ENCODE measurements around the gene QPCTL.
"Not testable (repeated sequence)": the region's sequence is repeated elsewhere in the genome, so short reads cannot be mapped to it uniquely, and the experiment has no call there.

QPCTL gene

GRCh38 chr19:45717983-45718650 lies 25.7 kb downstream of the QPCTL start:
- H3K4me3 ChIP-seq (ENCODE audit: low read length), result peak overlapping the region; percentile 94
- DNase-seq (ENCODE audit: low read depth), result no peak

DNA sequence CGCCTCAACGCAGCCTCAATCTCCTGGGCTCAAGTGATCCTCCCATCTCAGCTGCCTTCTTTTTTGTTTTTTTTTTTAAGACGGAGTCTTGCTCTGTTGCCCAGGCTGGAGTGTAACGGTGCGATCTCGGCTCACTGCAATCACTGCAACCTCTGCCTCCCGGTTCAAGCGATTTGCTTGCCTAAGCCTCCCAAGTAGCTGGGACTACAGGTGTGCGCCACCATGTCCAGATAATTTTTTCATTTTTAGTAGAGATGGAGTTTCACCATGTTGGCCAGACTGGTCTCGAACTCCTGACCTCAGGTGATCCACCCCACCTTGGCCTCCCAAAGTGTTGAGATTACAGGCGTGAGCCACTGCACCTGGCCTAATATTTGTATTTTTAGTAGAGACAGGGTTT lies 27.6 kb downstream of the QPCTL start:
- H3K4me3 ChIP-seq (ENCODE audit: low read length); DNase-seq (ENCODE audit: low read depth): not testable (repeated sequence)

More at GRCh38 chr19:45717983-45718650, 25.7 kb downstream of the QPCTL start:
- TF ChIP-seq, protein P1, sequence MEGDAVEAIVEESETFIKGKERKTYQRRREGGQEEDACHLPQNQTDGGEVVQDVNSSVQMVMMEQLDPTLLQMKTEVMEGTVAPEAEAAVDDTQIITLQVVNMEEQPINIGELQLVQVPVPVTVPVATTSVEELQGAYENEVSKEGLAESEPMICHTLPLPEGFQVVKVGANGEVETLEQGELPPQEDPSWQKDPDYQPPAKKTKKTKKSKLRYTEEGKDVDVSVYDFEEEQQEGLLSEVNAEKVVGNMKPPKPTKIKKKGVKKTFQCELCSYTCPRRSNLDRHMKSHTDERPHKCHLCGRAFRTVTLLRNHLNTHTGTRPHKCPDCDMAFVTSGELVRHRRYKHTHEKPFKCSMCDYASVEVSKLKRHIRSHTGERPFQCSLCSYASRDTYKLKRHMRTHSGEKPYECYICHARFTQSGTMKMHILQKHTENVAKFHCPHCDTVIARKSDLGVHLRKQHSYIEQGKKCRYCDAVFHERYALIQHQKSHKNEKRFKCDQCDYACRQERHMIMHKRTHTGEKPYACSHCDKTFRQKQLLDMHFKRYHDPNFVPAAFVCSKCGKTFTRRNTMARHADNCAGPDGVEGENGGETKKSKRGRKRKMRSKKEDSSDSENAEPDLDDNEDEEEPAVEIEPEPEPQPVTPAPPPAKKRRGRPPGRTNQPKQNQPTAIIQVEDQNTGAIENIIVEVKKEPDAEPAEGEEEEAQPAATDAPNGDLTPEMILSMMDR (IDR thresholded peaks at IDR 0.05; ENCODE audit: insufficient read depth, low read depth, low read length, missing control alignments), result no peak

DNA sequence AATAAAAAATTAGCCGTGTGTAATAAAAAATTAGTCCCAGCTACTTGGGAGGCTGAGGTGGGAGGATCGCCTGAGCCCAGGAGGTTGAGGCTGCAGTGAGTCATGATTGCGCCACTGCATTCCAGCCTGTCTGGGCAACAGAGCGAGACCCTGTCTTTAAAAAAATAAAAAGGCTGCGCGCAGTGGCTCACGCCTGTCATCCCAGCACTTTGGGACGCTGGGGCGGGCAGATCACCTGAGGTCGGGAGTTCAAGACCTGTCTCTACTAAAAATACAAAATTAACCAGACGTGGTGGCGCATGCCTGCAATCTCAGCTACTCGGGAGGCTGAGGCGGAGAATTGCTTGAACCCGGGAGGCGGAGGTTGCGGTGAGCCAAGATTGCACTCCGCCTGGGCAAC lies 36.2 kb downstream of the QPCTL start:
- H3K4me3 ChIP-seq (ENCODE audit: low read length); DNase-seq (ENCODE audit: low read depth): not testable (repeated sequence)

GRCh38 chr19:45729800-45730290 lies 37.4 kb downstream of the QPCTL start:
- TF ChIP-seq, protein P1 (IDR thresholded peaks at IDR 0.05; ENCODE audit: insufficient read depth, low read depth, low read length, missing control alignments), result no peak
- peak overlapping the region; percentile 89 for H3K4me3 ChIP-seq (ENCODE audit: low read length)
- DNase-seq (ENCODE audit: low read depth), result peak; percentile 74

- peak; percentile 99 for DNase-seq (ENCODE audit: low read depth)
- TF ChIP-seq, protein P1 (IDR thresholded peaks at IDR 0.05; ENCODE audit: insufficient read depth, low read depth, low read length, missing control alignments), result no peak
- peak within 1 kb of the TSS; percentile 89 for H3K4me3 ChIP-seq (ENCODE audit: low read length)
Observed at GRCh38 chr19:45730368-45731288, 38.2 kb downstream of the QPCTL start, which contains the start of gene FBXO46. Gene FBXO46, minus strand, starts transcription at chr19:45730896. Its CDS starts 17,401 bp downstream, at chr19:45713495.

DNA sequence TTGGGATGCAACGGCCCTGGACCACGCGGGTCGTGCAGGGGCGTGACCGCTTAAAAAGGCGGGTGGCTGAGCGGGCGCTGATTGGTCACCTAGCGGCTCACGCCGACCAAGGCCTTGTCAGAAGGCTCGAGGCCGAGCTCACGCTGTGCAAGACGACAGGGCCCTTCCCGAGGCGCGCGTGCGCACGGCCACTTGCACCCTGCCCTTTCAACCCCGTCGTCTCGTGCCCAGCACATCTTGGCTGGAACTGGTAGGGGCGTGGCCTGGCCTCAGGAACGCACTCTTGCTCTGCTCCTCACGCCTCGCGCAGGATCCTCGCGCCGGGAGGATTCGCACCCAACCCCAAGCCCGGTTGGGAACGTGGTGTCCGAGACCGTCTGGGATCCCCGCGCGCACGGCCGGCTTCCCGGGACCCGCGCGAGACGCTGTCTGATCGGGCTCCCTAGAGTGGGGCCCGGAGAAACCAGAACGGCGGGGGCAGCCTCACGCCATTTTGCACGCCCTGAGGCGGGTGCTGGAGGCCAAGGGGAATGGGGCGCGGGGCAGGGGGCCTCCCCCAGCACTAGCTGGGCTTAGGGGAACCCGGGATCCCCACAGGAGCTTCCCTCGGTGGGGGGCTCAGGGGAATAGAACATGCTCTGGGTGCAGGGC lies 40.8 kb downstream of the QPCTL start, which contains the start of gene MEIOSIN:
Gene MEIOSIN, plus strand, starts transcription at position 280 of the 651 bp plus-strand sequence. CDS start 1,938 bp downstream, outside the sequence.
- TF ChIP-seq, protein P1 (IDR thresholded peaks at IDR 0.05; ENCODE audit: insufficient read depth, low read depth, low read length, missing control alignments), result no peak
- H3K4me3 ChIP-seq (ENCODE audit: low read length), result no peak within 1 kb of the TSS
- DNase-seq (ENCODE audit: low read depth), result no peak

DNA sequence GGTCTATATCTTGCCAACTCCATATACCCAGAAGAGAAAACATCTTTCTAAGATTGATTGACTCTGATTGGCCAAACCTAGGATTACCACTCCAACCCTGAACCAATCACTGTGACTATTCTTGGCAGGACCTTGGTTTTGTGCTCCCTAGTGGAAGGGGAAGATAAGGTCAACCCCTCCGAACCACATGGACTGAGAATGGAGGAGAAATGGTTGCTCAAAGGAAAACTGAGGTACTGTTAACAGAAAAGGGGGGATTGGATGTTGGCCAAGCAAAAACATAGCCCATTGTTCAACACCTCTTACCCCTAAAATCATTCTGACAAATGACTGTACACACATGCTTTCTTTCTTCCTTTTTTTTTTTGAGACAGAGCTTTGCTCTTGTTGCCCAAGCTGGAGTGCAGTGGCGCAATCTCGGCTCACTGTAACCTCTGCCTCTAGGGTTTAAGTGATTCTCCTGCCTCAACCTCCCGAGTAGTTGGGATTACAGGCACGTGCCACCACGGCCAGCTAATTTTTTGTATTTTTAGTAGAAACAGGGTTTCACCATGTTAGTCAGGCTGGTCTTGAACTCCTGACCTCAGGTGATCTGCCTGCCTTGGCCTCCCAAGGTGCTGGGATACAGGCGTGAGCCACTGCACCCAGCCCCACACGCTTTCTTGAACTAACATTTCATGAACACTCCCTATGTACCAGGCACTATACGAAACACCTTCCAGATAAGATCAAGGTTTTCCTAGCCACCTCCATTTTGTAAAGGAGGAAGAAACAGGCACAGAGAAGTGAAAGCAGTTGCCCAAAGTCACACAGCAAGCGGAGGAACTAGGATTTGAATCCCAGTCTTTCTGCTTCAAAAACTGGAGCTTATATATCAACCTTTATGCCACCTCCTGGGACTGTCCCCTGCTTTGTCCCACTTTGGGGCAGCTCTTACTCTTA lies 47.3 kb downstream of the QPCTL start:
- no peak overlapping the region for H3K4me3 ChIP-seq (ENCODE audit: low read length)
- TF ChIP-seq, protein P1 (IDR thresholded peaks at IDR 0.05; ENCODE audit: insufficient read depth, low read depth, low read length, missing control alignments), result no peak
- DNase-seq (ENCODE audit: low read depth), result no peak
